Bronchial epithelial cell (primary cell): Measurements from ENCODE around the gene NOX1. TPM values are rescaled to one million over a fixed set of nuclear protein-coding genes. Genes with fewer than 3 reads are reported as not detected.

Experiments used
- DNase-seq: peaks from one replicate; pipeline ENCODE4 v3.0.0-alpha.2; 2010; ENCODE audit warnings: low read depth
- FAIRE-seq: peaks from 2 replicates; lab custom pipeline; 2011; peaks lifted over from hg19 to GRCh38; lab: Jason Lieb, UNC
- H3K27me3 ChIP-seq: 2 replicates; pipeline ENCODE4 v1.5.1; 2011; ENCODE audit warnings: low read length; ENCODE audit not compliant: control insufficient read depth, insufficient read depth
- H3K36me3 ChIP-seq: 2 replicates; pipeline ENCODE4 v1.5.1; 2011; ENCODE audit warnings: low read length; ENCODE audit not compliant: control insufficient read depth, insufficient read depth
- H3K4me3 ChIP-seq: 2 replicates; pipeline ENCODE4 v1.5.1; 2011; ENCODE audit warnings: mild to moderate bottlenecking, low read depth, low read length, control low read depth
- total RNA-seq: library from RNA; depleted of rRNA; stranded (reverse); fragments of >200 nt; gene quantifications from 2 replicates; pipeline ENCODE4 v1.2.1, GENCODE V29; 2014
- TF ChIP-seq, protein P1 (sequence below): IDR thresholded peaks from 2 replicates; pipeline ENCODE4 v1.5.1; 2011; ENCODE audit warnings: mild to moderate bottlenecking, moderate library complexity, low read length, control low read depth, inconsistent platforms; ENCODE audit not compliant: insufficient read depth, severe bottlenecking

NOX1 gene
- not detected in 2 replicates for total RNA-seq

DNA sequence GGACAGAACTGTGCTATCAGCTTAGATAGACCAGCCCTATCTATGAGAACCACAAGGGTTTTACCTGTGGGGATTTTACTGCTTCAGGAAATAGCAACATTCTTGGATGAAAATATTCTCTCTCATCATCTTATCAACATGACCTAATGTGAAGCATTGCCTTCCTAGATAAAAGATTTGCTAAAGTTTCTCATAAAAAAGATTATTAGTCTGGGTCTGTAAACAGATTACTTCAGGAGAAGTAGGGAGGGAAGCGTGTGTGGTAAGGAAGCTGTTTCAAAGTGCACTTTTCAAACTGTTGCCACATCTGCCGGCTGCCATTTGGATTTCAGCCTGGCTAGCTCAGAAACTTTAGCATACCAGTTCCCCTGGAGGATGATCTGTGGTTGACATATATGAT is at the start of gene NOX1:
Gene NOX1 (minus strand): TSS at position 35 of the 400 bp plus-strand sequence. CDS start 220 bp downstream, outside the sequence.
- TF ChIP-seq, protein P1, sequence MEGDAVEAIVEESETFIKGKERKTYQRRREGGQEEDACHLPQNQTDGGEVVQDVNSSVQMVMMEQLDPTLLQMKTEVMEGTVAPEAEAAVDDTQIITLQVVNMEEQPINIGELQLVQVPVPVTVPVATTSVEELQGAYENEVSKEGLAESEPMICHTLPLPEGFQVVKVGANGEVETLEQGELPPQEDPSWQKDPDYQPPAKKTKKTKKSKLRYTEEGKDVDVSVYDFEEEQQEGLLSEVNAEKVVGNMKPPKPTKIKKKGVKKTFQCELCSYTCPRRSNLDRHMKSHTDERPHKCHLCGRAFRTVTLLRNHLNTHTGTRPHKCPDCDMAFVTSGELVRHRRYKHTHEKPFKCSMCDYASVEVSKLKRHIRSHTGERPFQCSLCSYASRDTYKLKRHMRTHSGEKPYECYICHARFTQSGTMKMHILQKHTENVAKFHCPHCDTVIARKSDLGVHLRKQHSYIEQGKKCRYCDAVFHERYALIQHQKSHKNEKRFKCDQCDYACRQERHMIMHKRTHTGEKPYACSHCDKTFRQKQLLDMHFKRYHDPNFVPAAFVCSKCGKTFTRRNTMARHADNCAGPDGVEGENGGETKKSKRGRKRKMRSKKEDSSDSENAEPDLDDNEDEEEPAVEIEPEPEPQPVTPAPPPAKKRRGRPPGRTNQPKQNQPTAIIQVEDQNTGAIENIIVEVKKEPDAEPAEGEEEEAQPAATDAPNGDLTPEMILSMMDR, result no peak
- H3K4me3 ChIP-seq, result no peak within 1 kb of the TSS
- H3K27me3 ChIP-seq, result no peaks in the 10 kb centered on the region
- H3K36me3 ChIP-seq, result no peaks in the 10 kb centered on the region
- no peak for FAIRE-seq
- no peak for DNase-seq

DNA sequence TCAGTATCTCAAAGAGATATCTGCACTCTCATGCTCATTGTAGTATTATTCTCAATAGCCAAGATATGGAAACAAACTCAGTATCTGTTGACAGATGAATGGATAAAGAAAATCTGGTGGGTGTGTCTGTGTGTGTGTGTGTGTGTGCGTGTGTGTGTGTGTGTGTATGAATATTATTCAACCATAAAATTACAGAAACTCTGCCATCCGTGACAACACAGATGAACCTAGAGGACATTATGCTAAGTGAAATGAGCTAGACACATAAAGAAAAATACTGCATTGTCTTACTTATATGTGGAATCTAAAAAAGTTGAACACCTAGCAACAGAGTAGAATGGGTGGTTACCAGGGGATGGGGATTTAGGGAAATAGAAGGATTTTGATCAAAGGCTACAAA is 41.4 kb upstream of the NOX1 start:
- no peak overlapping the region for H3K4me3 ChIP-seq
- no peak for DNase-seq
- no peaks in the 10 kb centered on the region for H3K27me3 ChIP-seq
- FAIRE-seq, result no peak
- H3K36me3 ChIP-seq, result no peaks in the 10 kb centered on the region
- TF ChIP-seq, protein P1, result no peak

DNA sequence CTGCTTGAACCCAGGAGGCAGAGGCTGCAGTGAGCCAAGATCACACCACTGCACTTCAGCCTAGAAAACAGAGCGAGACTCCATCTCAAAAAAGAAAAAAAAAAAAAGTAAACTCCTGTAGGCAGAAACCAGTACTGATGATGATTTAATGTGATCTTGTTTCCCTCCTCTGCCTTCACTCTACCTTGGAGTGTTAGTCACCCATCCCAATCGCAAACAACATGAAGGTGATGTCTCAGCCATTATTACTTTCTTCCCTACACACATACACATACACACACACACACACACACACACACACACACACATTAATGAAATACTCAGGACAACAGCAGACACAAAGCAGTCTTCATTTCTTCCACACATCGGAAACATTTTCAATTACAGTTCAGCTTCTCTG is 39.0 kb upstream of the NOX1 start:
- FAIRE-seq (no peak), DNase-seq (peak; percentile 63)
- Histone ChIP-seq H3K4me3 (no peak overlapping the region), H3K36me3 (no peaks in the 10 kb centered on the region), H3K27me3 (no peaks in the 10 kb centered on the region)
- TF ChIP-seq, protein P1, result no peak

DNA sequence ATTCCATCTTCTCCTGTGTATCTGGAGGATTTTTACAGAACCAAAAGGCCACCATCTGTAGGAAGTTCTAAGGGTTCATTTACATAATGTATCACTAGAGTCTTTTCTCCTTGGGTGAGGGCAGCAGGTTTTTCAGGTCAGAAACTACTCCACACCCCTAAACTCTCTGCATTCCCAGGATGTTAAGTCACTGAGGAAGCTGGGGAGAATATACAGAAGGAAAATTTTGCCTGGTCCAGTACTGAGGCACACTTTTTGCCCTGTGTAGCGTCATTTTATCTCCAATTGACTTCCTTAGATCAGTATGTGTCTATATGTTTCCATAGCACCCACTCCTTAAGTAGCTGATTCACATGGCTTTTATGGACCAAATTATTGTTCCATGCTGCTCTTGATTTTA is 37.6 kb upstream of the NOX1 start:
- FAIRE-seq (no peak), DNase-seq (peak; percentile 77)
- TF ChIP-seq, protein P1, result no peak
- H3K36me3 ChIP-seq, result no peaks in the 10 kb centered on the region
- no peak overlapping the region for H3K4me3 ChIP-seq
- no peaks in the 10 kb centered on the region for H3K27me3 ChIP-seq

DNA sequence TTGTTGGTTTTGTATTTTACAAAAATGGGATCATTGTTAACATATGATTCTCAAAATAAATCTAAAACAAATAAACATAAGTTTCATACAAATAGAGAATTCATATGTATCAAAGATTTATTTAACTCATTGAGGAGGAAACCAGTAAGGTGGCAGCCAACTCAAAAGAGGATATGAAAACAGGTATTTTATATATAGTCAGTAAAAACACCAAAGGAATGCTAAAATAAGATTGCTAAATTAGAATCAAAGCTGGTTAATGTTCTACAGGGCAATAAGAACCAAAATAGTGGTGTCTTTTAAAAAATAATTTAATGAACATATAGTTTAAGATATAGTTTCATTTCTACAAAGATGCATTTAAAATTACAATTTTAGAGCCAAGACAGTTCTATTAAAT is 31.5 kb upstream of the NOX1 start:
- FAIRE-seq (no peak), DNase-seq (no peak)
- no peaks in the 10 kb centered on the region for H3K36me3 ChIP-seq
- TF ChIP-seq, protein P1, result no peak
- no peaks in the 10 kb centered on the region for H3K27me3 ChIP-seq
- H3K4me3 ChIP-seq, result no peak overlapping the region

DNA sequence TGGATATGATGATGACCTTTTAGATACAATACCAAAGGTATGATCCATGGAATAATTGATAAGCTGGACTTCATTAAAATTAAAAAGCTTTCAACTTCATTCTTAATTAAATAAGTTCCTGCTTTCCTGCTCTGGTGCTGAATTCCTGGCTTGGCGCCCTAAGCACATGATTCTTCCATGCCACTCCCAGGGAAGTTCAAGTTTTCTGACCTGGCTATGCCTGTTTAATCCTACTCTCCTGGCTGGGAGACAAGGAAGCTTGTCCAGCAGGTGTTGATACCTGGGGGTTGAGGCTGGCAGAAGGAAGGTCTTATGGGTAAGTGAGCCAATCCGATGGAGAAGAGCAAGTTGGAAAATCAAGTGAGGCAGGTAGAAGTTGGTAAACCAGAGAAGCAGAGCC is 30.3 kb upstream of the NOX1 start:
- TF ChIP-seq, protein P1, result no peak
- no peaks in the 10 kb centered on the region for H3K27me3 ChIP-seq
- H3K36me3 ChIP-seq, result no peaks in the 10 kb centered on the region
- FAIRE-seq (no peak), DNase-seq (no peak)
- no peak overlapping the region for H3K4me3 ChIP-seq
